MM.1S (cell line): ENCODE measurements around the gene SH2D7.

Experiments used
- DNase-seq: peaks from one replicate; pipeline ENCODE4 v3.0.0-alpha.2; 2015
- H2AFZ ChIP-seq: fragments of 300-600 bp; sonication (generic); 2 replicates; pipeline ENCODE4 v1.6.0; 2016; ENCODE audit warnings: antibody characterized with exemption, low read length
- H3F3A ChIP-seq: fragments of 300-600 bp; sonication (generic); 2 replicates; pipeline ENCODE4 v1.6.1; 2016; ENCODE audit warnings: mild to moderate bottlenecking, antibody characterized with exemption, low read length, moderate library complexity, mixed read lengths; ENCODE audit not compliant: insufficient read depth
- H3K27ac ChIP-seq: fragments of 300-600 bp; sonication (generic); 2 replicates; pipeline ENCODE4 v1.5.1; 2016; ENCODE audit warnings: mild to moderate bottlenecking, low read length
- H3K27me3 ChIP-seq: fragments of 300-600 bp; sonication (generic); replicated peaks from 2 replicates; pipeline ENCODE4 v1.6.0; 2016; ENCODE audit warnings: low read length; ENCODE audit not compliant: insufficient read depth
- H3K36me3 ChIP-seq: fragments of 300-600 bp; sonication (generic); replicated peaks from 2 replicates; pipeline ENCODE4 v1.6.1; 2016; ENCODE audit warnings: mild to moderate bottlenecking, low read length, mixed read lengths; ENCODE audit not compliant: insufficient read depth
- H3K4me1 ChIP-seq: fragments of 300-600 bp; sonication (generic); 2 replicates; pipeline ENCODE4 v1.6.1; 2016; ENCODE audit warnings: low read length, mixed read lengths
- H3K4me2 ChIP-seq: fragments of 300-600 bp; sonication (generic); 2 replicates; pipeline ENCODE4 v1.6.0; 2016; ENCODE audit warnings: low read depth, low read length
- H3K4me3 ChIP-seq: fragments of 300-600 bp; sonication (generic); 2 replicates; pipeline ENCODE4 v1.5.1; 2016; ENCODE audit warnings: low read length, mixed read lengths
- H3K79me2 ChIP-seq: fragments of 300-600 bp; sonication (generic); 2 replicates; pipeline ENCODE4 v1.6.1; 2016; ENCODE audit warnings: mixed run types, low read length, mixed read lengths
- H3K9ac ChIP-seq: fragments of 300-600 bp; sonication (generic); 2 replicates; pipeline ENCODE4 v1.6.1; 2016; ENCODE audit warnings: low read length, mixed read lengths
- H3K9me2 ChIP-seq: fragments of 300-600 bp; sonication (generic); replicated peaks from 2 replicates; pipeline ENCODE4 v1.6.1; 2016; ENCODE audit warnings: mild to moderate bottlenecking, low read length, mixed read lengths; ENCODE audit not compliant: insufficient read depth
- H3K9me3 ChIP-seq: fragments of 300-600 bp; sonication (generic); replicated peaks from 2 replicates; pipeline ENCODE4 v1.6.1; 2016; ENCODE audit warnings: mild to moderate bottlenecking, low read length, mixed read lengths; ENCODE audit not compliant: insufficient read depth
- H4K20me1 ChIP-seq: fragments of 300-600 bp; sonication (generic); 2 replicates; pipeline ENCODE4 v1.6.1; 2016; ENCODE audit warnings: mild to moderate bottlenecking, low read length, moderate library complexity, mixed read lengths; ENCODE audit not compliant: insufficient read depth
- EZH2 ChIP-seq: fragments of 300-600 bp; sonication (generic); optimal IDR thresholded peaks from 2 replicates; pipeline ENCODE3; 2017; ENCODE audit warnings: low read depth, mild to moderate bottlenecking, antibody characterized with exemption, low read length, mixed read lengths
- EZH2phosphoT487 ChIP-seq: fragments of 300-600 bp; sonication (generic); IDR thresholded peaks from 2 replicates; pipeline ENCODE4 v1.6.1; 2018; ENCODE audit warnings: antibody characterized with exemption, low read length
- TF ChIP-seq, protein P1 (sequence below): fragments of 300-600 bp; sonication (generic); IDR thresholded peaks from 2 replicates; pipeline ENCODE4 v1.5.1; 2016; ENCODE audit warnings: antibody characterized with exemption, low read length, mixed read lengths

Gene SH2D7

DNA sequence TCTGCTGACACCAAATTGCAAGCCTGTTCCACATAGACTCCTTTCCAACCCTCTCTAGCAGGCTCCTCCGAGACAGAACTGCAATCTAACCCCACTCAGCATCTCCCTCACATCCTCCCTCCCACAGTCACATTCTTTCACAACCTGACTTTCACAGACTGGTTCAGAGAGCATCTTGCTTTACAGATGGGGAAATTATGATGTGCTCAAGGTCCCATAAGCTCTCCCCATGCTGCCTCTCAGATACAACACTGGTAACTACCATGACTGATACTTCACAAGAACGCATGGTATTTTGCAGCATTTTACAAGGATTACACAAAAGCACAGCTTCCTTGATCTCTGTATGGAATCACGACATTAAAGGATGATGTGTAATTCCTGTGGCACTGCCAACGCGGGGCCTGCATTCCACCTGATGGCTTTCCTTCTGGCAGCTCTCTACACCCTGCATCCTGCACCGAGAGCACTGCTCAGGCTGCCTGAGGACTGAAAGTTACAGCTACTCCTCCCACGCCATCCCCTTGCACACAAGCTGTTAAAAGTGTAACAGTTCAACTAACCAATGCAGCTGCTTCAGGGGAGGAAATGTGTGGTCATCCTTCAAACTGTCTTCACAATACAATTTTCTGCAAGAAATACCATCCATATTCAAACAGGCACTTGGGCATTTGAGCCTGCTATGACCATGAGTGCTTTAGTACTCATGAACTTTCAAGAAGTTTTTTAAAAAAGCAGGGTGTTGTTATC lies 42.5 kb upstream of the SH2D7 start:
- TF ChIP-seq, protein P1, sequence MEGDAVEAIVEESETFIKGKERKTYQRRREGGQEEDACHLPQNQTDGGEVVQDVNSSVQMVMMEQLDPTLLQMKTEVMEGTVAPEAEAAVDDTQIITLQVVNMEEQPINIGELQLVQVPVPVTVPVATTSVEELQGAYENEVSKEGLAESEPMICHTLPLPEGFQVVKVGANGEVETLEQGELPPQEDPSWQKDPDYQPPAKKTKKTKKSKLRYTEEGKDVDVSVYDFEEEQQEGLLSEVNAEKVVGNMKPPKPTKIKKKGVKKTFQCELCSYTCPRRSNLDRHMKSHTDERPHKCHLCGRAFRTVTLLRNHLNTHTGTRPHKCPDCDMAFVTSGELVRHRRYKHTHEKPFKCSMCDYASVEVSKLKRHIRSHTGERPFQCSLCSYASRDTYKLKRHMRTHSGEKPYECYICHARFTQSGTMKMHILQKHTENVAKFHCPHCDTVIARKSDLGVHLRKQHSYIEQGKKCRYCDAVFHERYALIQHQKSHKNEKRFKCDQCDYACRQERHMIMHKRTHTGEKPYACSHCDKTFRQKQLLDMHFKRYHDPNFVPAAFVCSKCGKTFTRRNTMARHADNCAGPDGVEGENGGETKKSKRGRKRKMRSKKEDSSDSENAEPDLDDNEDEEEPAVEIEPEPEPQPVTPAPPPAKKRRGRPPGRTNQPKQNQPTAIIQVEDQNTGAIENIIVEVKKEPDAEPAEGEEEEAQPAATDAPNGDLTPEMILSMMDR: no peak
- TF ChIP-seq EZH2 (no peak), EZH2phosphoT487 (no peak)
- peak; percentile 49 for DNase-seq
- no peaks in the 10 kb centered on the region for H3K27me3 ChIP-seq
- H3K79me2 ChIP-seq: peaks cover 22% of the 10 kb centered on the region
- peak overlapping the region; percentile 25; the same call in 1 of the 2 replicates for H3K27ac ChIP-seq
- no peak overlapping the region for H3K9ac ChIP-seq
- H3K9me3 ChIP-seq: no peaks in the 10 kb centered on the region
- peak overlapping the region; percentile 5; the same call in 1 of the 2 replicates for H3K4me2 ChIP-seq
- no peak overlapping the region for H2AFZ ChIP-seq
- H3K36me3 ChIP-seq: 0 out of 2 replicates have a peak, but pooled peaks cover 3% of the 10 kb centered on the region
- H3K4me1 ChIP-seq: peaks cover 33% of the 10 kb centered on the region
- H3K9me2 ChIP-seq: no peaks in the 10 kb centered on the region
- H3F3A ChIP-seq: 0 out of 2 replicates have a peak, but pooled peaks cover 8% of the 10 kb centered on the region
- H3K4me3 ChIP-seq: no peak overlapping the region
- H4K20me1 ChIP-seq: no peaks in the 10 kb centered on the region

DNA sequence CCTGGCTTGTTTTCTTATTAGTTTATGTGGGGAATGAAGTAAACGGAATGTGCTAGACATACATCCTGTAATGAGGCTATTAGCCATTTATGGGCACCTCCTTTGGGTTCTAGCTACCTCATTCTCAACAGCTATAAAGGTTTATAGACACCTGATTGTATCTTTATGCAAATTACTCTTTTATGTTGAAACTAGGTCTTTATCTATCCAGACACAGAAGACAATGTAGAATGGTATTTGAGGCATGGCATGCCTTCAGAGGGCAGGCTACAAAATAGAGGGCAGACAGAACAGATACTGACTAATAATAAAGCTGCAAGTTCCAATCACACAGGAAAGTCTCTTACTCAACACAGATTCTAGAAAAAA lies 41.9 kb upstream of the SH2D7 start:
- peaks cover 36% of the 10 kb centered on the region for H3K4me1 ChIP-seq
- H3K79me2 ChIP-seq: peaks cover 27% of the 10 kb centered on the region
- peak overlapping the region; percentile 5; the same call in 1 of the 2 replicates for H3K4me2 ChIP-seq
- no peak overlapping the region for H2AFZ ChIP-seq
- H3K9me3 ChIP-seq: no peaks in the 10 kb centered on the region
- H3K27me3 ChIP-seq: no peaks in the 10 kb centered on the region
- TF ChIP-seq, protein P1: no peak
- TF ChIP-seq EZH2phosphoT487: no peak
- TF ChIP-seq EZH2: no peak
- H4K20me1 ChIP-seq: no peaks in the 10 kb centered on the region
- H3K27ac ChIP-seq: peak overlapping the region; percentile 25; the same call in 1 of the 2 replicates
- H3F3A ChIP-seq: 0 out of 2 replicates have a peak, but pooled peaks cover 7% of the 10 kb centered on the region
- no peak for DNase-seq
- 0 out of 2 replicates have a peak, but pooled peaks cover 3% of the 10 kb centered on the region for H3K36me3 ChIP-seq
- no peak overlapping the region for H3K9ac ChIP-seq
- H3K9me2 ChIP-seq: no peaks in the 10 kb centered on the region
- no peak overlapping the region for H3K4me3 ChIP-seq

GRCh38 chr15:78050826-78051225 lies 41.5 kb upstream of the SH2D7 start:
- H3K9me3 ChIP-seq: no peaks in the 10 kb centered on the region
- peak overlapping the region; percentile 25; the same call in 1 of the 2 replicates for H3K27ac ChIP-seq
- no peak for DNase-seq
- H4K20me1 ChIP-seq: no peaks in the 10 kb centered on the region
- 0 out of 2 replicates have a peak overlapping the region, but pooled peaks have one; percentile 7 for H3K4me2 ChIP-seq
- H2AFZ ChIP-seq: no peak overlapping the region
- peaks cover 40% of the 10 kb centered on the region for H3K4me1 ChIP-seq
- no peak overlapping the region for H3K9ac ChIP-seq
- H3K9me2 ChIP-seq: no peaks in the 10 kb centered on the region
- H3K27me3 ChIP-seq: no peaks in the 10 kb centered on the region
- TF ChIP-seq, protein P1: no peak
- TF ChIP-seq EZH2 (no peak), EZH2phosphoT487 (no peak)
- 0 out of 2 replicates have a peak, but pooled peaks cover 3% of the 10 kb centered on the region for H3K36me3 ChIP-seq
- H3K79me2 ChIP-seq: peaks cover 31% of the 10 kb centered on the region
- no peak overlapping the region for H3K4me3 ChIP-seq
- 0 out of 2 replicates have a peak, but pooled peaks cover 4% of the 10 kb centered on the region for H3F3A ChIP-seq
